ENCODE results near the gene SLC46A1. TPM values are rescaled to one million over a fixed set of nuclear protein-coding genes. Genes with fewer than 3 reads are reported as not detected.

The SLC46A1 gene
- 1.3 and 2.5 TPM in 2 replicates for total RNA-seq

DNA sequence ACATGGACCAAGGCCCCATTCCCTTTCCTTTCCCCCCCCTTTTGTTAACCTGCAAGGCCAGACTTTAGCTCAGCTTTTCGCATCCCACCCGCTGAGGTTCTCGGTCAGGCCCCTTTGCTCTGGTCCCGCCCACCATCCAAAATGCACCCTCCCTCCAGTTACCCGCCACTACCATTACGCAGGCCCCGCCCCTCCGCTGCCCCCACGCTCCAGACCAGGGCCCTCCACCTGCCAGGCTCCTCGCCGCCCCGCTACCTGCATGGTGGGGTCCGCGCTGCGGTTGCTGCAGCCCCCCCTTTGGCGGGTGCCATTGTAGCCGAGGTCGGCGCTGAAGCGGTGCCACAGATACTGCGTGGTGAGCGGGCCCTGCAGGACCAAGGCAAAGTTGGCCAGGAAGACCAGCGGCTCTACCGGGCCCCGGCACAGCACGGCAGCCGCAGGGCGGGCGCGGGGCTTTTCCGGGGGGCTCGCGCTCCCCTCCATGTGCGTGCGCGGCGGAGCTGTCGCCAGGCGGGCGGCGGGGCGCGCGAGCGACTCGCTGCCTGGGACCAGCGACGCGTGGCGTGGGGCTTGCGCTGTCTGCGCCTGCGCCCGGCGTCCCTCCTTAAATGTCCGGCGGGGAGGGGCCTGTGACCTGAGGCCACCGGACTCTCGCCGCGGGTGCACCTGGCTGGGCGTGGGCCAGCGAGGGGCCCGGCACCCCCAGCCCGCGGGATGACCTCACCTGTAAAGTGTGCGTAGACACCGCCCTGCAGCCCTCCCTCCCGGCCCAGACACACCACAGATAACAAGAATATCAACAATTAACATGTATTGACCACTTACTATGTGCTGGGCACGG is at the start of gene SLC46A1:
Gene SLC46A1, minus strand, starts transcription at position 581 of the 841 bp plus-strand sequence. Its CDS starts 98 bp downstream, at position 483.

DNA sequence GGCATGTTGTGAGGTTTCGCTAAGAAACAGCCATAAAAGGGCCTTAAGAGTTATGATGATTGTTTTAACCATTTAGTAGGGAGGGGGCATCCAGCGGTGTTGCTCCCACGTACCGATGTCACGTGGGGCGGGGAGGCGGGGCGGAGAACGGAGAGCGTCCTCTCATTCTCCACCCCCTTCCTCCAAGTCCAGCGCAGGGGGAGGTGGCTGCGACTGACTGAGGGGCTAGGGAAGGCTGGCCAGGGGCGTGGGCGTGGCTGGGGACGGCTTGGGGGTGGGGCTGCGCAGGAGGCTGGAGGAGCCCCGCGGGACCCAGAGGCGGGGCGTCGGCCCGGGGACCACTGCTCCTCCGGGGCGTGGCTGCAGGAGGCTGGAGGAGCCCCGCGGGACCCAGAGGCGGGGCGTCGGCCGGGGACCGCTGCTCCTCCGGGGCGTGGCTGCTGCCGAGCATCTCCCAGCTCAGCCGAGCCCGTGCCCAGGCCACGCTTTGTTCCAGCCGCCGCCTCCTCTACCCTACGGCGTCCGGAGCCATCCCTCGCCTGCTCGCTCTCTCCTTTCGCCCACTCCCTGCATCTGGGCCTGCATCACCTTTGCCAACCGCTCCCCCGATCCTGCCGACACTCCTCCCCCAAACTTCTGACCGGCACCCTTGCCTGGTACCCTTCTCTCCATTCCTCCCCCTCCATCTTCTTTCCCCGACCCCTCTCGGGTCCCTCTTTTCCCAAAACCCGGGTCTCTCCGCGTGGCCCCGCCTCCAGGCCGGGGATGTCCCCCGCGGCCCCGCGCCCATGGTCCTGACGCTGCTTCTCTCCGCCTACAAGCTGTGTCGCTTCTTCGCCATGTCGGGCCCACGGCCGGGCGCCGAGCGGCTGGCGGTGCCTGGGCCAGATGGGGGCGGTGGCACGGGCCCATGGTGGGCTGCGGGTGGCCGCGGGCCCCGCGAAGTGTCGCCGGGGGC is 34.5 kb downstream of the SLC46A1 start, which contains the start of gene SARM1:
Gene SARM1, plus strand, starts transcription at position 450 of the 958 bp plus-strand sequence. Its CDS starts 339 bp downstream, at position 789.

DNA sequence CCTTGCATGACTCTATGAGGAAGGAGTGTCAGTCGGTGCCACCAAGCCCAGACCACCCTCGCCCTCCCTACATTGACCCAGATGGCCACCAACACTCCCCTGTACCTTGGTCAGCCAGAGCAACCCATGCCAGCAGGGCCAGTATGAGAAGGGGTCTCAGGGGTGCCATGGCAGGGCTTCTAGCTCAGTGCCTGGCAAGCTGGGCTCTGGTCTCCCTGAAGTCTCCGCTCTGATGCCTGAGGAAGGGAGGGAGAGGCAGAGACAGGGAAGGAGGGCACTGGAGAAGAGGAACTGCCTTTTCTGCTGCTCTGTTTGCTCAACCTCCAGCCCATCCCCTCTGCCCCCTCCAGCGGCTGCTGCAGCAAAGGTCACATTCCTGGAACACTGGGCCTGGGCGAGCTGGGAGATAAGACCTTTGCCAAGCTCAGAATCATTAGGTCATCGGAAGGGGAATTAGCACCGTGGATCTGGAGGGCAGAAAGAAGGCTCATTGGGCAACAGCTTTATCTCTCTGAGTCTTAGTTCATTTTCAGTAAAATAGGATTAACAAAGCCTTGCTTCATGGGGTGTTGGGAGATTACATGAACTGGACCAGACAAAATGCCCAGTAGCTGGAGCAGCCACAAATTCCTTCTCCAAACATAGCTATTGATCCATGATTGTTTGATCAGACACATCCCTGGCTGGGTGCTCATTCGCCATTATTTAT is 35.8 kb downstream of the SLC46A1 start, which contains the start of gene VTN:
Gene VTN, minus strand, starts transcription at position 273 of the 709 bp plus-strand sequence. Its CDS starts 104 bp downstream, at position 169.

DNA sequence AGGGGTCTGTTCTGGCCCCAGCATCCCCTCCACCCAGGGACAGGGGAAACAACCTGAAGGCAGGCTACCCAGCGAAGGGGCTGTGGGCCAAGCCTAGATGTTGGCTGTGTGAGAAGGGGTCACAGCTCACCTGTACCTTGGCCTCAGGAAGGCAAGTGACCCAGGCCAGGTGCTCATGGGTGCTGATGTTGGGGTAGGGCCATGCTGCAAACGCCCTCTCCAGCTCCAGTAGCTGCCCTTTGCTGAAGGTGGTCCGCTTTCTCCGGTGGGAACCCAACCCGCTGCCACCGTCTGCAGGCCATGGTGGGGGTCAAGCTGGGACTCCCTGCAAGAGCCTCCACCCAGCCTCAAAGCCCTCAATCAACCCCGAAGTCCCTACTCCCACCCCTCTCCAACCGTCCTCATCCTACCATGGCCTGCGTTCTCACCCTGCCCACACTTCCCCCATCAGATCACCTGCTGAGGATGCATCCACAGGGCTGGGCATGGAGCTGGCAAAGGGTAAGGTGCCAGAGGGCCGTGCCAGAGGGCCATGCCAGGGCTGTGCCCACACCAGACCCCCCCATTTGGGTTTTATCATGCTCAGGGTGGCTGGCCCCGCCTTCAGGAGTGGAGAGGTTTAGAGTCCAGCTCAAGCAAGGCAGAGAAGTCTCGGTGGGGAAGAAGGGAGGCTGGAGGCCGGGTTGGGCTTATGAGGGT is 41.2 kb downstream of the SLC46A1 start, which contains the start of gene SEBOX:
Gene SEBOX, minus strand, starts transcription at position 535 of the 699 bp plus-strand sequence. Its CDS starts 48 bp downstream, at position 487.

DNA sequence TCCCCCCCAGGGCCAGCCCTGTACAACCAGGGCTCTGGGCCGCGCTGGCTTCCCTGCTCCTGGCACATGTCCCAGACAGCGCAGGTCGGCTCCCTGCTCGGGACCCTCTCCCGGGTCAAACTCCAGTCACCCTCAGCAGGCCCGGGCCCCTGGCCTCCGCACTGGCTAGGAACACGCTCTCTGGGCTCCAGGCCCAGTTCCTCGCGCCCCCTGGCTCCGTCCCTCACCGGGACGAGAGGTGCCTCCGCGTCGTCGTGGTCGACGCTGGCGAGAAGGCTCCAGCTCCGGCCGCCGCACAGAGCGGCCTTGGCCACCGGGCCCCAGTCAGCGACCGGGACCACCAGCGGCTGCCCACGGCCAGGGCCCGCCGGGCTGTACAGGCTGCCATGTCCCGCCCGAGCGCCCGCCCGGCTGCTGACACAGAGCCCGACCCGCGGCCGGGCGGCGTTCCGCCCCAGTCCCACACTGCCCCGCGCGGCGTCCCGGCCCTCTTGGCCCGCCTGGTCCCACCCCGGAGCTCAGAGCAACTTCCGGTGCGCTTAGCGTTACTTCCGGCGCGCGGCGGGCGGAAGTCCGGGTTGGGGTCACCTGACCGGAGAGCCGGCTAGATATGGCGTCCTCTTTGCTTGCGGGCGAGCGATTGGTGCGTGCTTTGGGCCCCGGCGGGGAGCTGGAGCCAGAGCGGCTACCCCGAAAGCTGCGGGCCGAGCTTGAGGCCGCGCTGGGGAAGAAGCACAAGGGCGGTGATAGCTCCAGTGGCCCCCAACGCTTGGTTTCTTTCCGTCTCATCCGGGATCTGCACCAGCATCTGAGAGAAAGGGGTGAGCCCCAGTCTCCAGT is 48.7 kb downstream of the SLC46A1 start, which contains the start of gene POLDIP2:
Gene POLDIP2, minus strand, starts transcription at position 467 of the 840 bp plus-strand sequence. Its CDS starts 79 bp downstream, at position 388.

Other genes starting within 250 kb of the SLC46A1 start
- gene TMEM97, start 87.0 kb downstream of the SLC46A1 start, total RNA-seq = 16.7 and 26.8 TPM in 2 replicates
- 40.3 and 50.6 TPM in 2 replicates for gene IFT20, start 70.7 kb downstream of the SLC46A1 start, total RNA-seq
- gene TNFAIP1, start 70.5 kb downstream of the SLC46A1 start, total RNA-seq = 90.0 and 99.9 TPM in 2 replicates
- 90.8 and 92.3 TPM in 2 replicates for gene POLDIP2, start 48.7 kb downstream of the SLC46A1 start, total RNA-seq
- gene SEBOX, start 41.0 kb downstream of the SLC46A1 start, total RNA-seq = not detected in 2 replicates
- gene VTN, start 35.9 kb downstream of the SLC46A1 start, total RNA-seq = 0.10 TPM in 1 of 2 replicates, not detected in the other
- gene SARM1, start 34.5 kb downstream of the SLC46A1 start, total RNA-seq = 4.2 and 6.2 TPM in 2 replicates
- not detected in 2 replicates for gene SLC13A2, start 67.4 kb upstream of the SLC46A1 start, total RNA-seq
- not detected in 2 replicates for gene FOXN1, start 100.1 kb upstream of the SLC46A1 start, total RNA-seq
- 23.1 and 27.1 TPM in 2 replicates for gene UNC119, start 146.4 kb upstream of the SLC46A1 start, total RNA-seq
- gene PIGS, start 165.3 kb upstream of the SLC46A1 start, total RNA-seq = 56.3 and 63.7 TPM in 2 replicates
- gene ALDOC, start 170.7 kb upstream of the SLC46A1 start, total RNA-seq = 12.4 and 22.5 TPM in 2 replicates
- 20.9 and 31.7 TPM in 2 replicates for gene SPAG5, start 192.8 kb upstream of the SLC46A1 start, total RNA-seq
- gene RSKR, start 208.0 kb upstream of the SLC46A1 start, total RNA-seq = 4.2 and 8.7 TPM in 2 replicates
- gene BLTP2, start 238.9 kb upstream of the SLC46A1 start, total RNA-seq = 184 and 187 TPM in 2 replicates